K562 (cell line): Measurements from ENCODE around the gene EFCAB3. TPM values are rescaled to one million over a fixed set of nuclear protein-coding genes. Genes with fewer than 3 reads are reported as not detected.

ENCODE experiments used
- ARID4B ChIP-seq: sonication (generic); formaldehyde crosslinking; IDR thresholded peaks from 2 replicates; pipeline ENCODE4 v1.8.0; 2022; ENCODE audit warnings: mild to moderate bottlenecking, missing genetic modification reagents
- ATF7 ChIP-seq: fragments of 450-650 bp; IDR thresholded peaks from 2 replicates; pipeline ENCODE4 v1.7.1; 2014; ENCODE audit warnings: mild to moderate bottlenecking, moderate library complexity
- CBX3 ChIP-seq, 2 experiments: IDR thresholded peaks; 1 replicate in 1 of 2; 2 replicates in 1 of 2; pipeline ENCODE4 v1.6.1; 2012; ENCODE audit warnings: inconsistent platforms in 2 of 2, low read length in 2 of 2, borderline replicate concordance in 1 of 2, control low read depth in 1 of 2
- CBX5 ChIP-seq: IDR thresholded peaks from 2 replicates; pipeline ENCODE4 v1.6.1; 2014; ENCODE audit warnings: low read depth, borderline replicate concordance
- EHMT2 ChIP-seq: fragments of 450-650 bp; IDR thresholded peaks from 2 replicates; pipeline ENCODE4 v1.6.1; 2018; ENCODE audit warnings: antibody characterized with exemption
- GABPB1 ChIP-seq: sonication (generic); formaldehyde crosslinking; IDR thresholded peaks from 2 replicates; pipeline ENCODE4 v1.8.0; 2022; ENCODE audit warnings: mild to moderate bottlenecking, missing genetic modification reagents
- L3MBTL2 ChIP-seq: fragments of 450-650 bp; IDR thresholded peaks from 2 replicates; pipeline ENCODE4 v1.6.1; 2016; ENCODE audit warnings: mild to moderate bottlenecking, moderate library complexity
- MAZ ChIP-seq, 2 experiments: fragments of 450-650 bp in 1 of 2; sonication (generic) in 1 of 2; formaldehyde crosslinking; IDR thresholded peaks in 1 of 2; conservative IDR thresholded peaks in 1 of 2; 2 replicates each; pipeline versions ENCODE4 v1.4.0 to v1.5.0; 2020; ENCODE audit warnings: mild to moderate bottlenecking in 1 of 2, missing genetic modification reagents in 1 of 2
- NCOR1 ChIP-seq: fragments of 450-650 bp; IDR thresholded peaks from 2 replicates; pipeline ENCODE4 v1.6.1; 2016; ENCODE audit warnings: mild to moderate bottlenecking, moderate library complexity
- RBM22 ChIP-seq: fragments of 200-400 bp; formaldehyde crosslinking; IDR thresholded peaks from 2 replicates; pipeline ENCODE4 v1.6.1; 2018; ENCODE audit warnings: low read length, low read depth; ENCODE audit not compliant: poor library complexity, severe bottlenecking
- polyA plus RNA-seq, 8 experiments: library from polyadenylated mRNA; depleted of rRNA in 4 of 8; stranded (reverse) in 5 of 8; unstranded in 3 of 8; fragments of >200 nt; fragmentation: Nextera tagmentation in 2 of 8; fragmentation: Illumina TruSeq in 1 of 8; extraction: Ambion mirVana in 2 of 8; extraction: Trizol in 1 of 8; gene quantifications; 2 replicates each; pipeline versions ENCODE4 v1.2.1 to v1.2.3, GENCODE V29; 2011 to 2014; ENCODE audit warnings: inconsistent platforms in 1 of 8, missing spikeins in 1 of 8
- total RNA-seq, 7 experiments: library from RNA; depleted of rRNA in 6 of 7; stranded (reverse); fragments of >200 nt in 6 of 7; fragmentation: Illumina TruSeq in 2 of 7; extraction: Trizol in 2 of 7; gene quantifications; 2 replicates each; pipeline versions ENCODE4 v1.2.1 to v1.2.3, GENCODE V29; 2011 to 2021; ENCODE audit warnings: low replicate concordance in 1 of 7
- TF ChIP-seq, protein P1 (sequence below): fragments of 200-800 bp; sonication (Bioruptor generic); IDR thresholded peaks from 2 replicates; pipeline ENCODE4 v1.6.1; 2017; ENCODE audit warnings: missing genetic modification characterization, missing compliant biosample characterization
- TF ChIP-seq, protein P2 (sequence below): fragments of 450-650 bp; IDR thresholded peaks from 2 replicates; pipeline ENCODE4 v1.6.1; 2016; ENCODE audit warnings: low read depth

EFCAB3 gene
- total and polyA plus RNA-seq, 9 of the 15 experiments (the other 6 are each of a cell fraction or from before 2014, with no cell fraction given), result not detected

GRCh38 chr17:62423647-62424461, 43.5 kb downstream of the EFCAB3 start, which contains the start of gene METTL2A (continued):
- peak; percentile 87 for TF ChIP-seq L3MBTL2
- peak in 1 of 2 experiments; percentile 37; a peak in 1 of 4 replicates for TF ChIP-seq MAZ (CRISPR knock-in tag; conservative IDR thresholded peaks at IDR 0.05 in 1 of 2, IDR thresholded peaks at IDR 0.05 in 1 of 2)
- TF ChIP-seq EHMT2, result peak; percentile 93
- TF ChIP-seq RBM22, result peak; percentile 53
- TF ChIP-seq, protein P1, sequence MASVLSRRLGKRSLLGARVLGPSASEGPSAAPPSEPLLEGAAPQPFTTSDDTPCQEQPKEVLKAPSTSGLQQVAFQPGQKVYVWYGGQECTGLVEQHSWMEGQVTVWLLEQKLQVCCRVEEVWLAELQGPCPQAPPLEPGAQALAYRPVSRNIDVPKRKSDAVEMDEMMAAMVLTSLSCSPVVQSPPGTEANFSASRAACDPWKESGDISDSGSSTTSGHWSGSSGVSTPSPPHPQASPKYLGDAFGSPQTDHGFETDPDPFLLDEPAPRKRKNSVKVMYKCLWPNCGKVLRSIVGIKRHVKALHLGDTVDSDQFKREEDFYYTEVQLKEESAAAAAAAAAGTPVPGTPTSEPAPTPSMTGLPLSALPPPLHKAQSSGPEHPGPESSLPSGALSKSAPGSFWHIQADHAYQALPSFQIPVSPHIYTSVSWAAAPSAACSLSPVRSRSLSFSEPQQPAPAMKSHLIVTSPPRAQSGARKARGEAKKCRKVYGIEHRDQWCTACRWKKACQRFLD (CRISPR knock-in tag), result peak; percentile 75
- peak in 1 of 2 experiments; percentile 88; a peak in 2 of 3 replicates for TF ChIP-seq CBX3 (IDR thresholded peaks at IDR 0.05; ENCODE audit: borderline replicate concordance in 1 of 2, low read length in 2 of 2)
- TF ChIP-seq, protein P2, sequence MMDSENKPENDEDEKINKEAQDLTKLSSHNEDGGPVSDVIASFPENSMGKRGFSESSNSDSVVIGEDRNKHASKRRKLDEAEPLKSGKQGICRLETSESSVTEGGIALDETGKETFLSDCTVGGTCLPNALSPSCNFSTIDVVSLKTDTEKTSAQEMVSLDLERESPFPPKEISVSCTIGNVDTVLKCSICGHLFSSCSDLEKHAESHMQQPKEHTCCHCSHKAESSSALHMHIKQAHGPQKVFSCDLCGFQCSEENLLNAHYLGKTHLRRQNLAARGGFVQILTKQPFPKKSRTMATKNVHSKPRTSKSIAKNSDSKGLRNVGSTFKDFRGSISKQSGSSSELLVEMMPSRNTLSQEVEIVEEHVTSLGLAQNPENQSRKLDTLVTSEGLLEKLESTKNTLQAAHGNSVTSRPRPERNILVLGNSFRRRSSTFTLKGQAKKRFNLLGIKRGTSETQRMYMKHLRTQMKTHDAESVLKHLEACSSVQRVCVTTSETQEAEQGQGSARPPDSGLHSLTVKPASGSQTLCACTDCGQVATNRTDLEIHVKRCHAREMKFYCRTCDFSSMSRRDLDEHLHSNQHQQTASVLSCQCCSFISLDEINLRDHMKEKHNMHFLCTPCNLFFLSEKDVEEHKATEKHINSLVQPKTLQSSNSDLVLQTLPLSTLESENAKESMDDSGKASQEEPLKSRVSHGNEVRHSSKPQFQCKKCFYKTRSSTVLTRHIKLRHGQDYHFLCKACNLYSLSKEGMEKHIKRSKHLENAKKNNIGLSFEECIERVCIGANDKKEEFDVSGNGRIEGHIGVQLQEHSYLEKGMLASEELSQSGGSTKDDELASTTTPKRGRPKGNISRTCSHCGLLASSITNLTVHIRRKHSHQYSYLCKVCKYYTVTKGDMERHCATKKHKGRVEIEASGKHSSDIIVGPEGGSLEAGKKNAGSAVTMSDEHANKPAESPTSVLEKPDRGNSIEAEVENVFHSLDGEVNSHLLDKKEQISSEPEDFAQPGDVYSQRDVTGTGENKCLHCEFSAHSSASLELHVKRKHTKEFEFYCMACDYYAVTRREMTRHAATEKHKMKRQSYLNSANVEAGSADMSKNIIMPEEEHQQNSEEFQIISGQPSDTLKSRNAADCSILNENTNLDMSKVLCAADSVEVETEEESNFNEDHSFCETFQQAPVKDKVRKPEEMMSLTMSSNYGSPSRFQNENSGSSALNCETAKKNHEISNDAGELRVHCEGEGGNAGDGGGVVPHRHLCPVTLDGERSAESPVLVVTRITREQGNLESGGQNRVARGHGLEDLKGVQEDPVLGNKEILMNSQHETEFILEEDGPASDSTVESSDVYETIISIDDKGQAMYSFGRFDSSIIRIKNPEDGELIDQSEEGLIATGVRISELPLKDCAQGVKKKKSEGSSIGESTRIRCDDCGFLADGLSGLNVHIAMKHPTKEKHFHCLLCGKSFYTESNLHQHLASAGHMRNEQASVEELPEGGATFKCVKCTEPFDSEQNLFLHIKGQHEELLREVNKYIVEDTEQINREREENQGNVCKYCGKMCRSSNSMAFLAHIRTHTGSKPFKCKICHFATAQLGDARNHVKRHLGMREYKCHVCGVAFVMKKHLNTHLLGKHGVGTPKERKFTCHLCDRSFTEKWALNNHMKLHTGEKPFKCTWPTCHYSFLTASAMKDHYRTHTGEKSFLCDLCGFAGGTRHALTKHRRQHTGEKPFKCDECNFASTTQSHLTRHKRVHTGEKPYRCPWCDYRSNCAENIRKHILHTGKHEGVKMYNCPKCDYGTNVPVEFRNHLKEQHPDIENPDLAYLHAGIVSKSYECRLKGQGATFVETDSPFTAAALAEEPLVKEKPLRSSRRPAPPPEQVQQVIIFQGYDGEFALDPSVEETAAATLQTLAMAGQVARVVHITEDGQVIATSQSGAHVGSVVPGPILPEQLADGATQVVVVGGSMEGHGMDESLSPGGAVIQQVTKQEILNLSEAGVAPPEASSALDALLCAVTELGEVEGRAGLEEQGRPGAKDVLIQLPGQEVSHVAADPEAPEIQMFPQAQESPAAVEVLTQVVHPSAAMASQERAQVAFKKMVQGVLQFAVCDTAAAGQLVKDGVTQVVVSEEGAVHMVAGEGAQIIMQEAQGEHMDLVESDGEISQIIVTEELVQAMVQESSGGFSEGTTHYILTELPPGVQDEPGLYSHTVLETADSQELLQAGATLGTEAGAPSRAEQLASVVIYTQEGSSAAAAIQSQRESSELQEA, result peak; percentile 72
- peak; percentile 66 for TF ChIP-seq ATF7
- peak; percentile 94 for TF ChIP-seq GABPB1 (CRISPR knock-in tag)
- peak; percentile 38; the same call in 1 of the 2 replicates for TF ChIP-seq CBX5
- peak; percentile 32; the same call in 1 of the 2 replicates for TF ChIP-seq ARID4B (CRISPR knock-in tag)
- peak; percentile 24; the same call in 1 of the 2 replicates for TF ChIP-seq NCOR1
